M059J (cell line): ENCODE data around the gene SRRD. TPM values are rescaled to one million over a fixed set of nuclear protein-coding genes. Genes with fewer than 3 reads are reported as not detected.

Experiments used
- DNase-seq: peaks from one replicate; pipeline ENCODE4 v3.0.0-alpha.2; 2012; ENCODE audit warnings: low read depth
- total RNA-seq: library from RNA; depleted of rRNA; stranded (reverse); fragments of >200 nt; shearing (Covaris generic); gene quantifications from 2 replicates; pipeline ENCODE4 v1.2.3, GENCODE V29; 2014

SRRD gene
- total RNA-seq, 1 experiment from 2014 or later = 24.0 TPM

GRCh38 chr22:26453812-26454500 is 29.7 kb upstream of the SRRD start:
- DNase-seq = no peak

- DNase-seq = no peak
Measured at GRCh38 chr22:26457661-26458272, 25.9 kb upstream of the SRRD start.

- DNase-seq = no peak
Measured at GRCh38 chr22:26460202-26460601, 23.5 kb upstream of the SRRD start.

- DNase-seq = peak; percentile 25
Measured at GRCh38 chr22:26461188-26461810, 22.4 kb upstream of the SRRD start.

- no peak for DNase-seq
Measured at GRCh38 chr22:26462051-26462450, 21.6 kb upstream of the SRRD start.

- no peak for DNase-seq
Measured at GRCh38 chr22:26462641-26463040, 21.0 kb upstream of the SRRD start.

GRCh38 chr22:26463101-26463661 is 20.5 kb upstream of the SRRD start:
- no peak for DNase-seq

GRCh38 chr22:26463688-26464087 is 20.0 kb upstream of the SRRD start:
- no peak for DNase-seq

- DNase-seq = peak; percentile 64
Measured at GRCh38 chr22:26464312-26464711, 19.4 kb upstream of the SRRD start.

GRCh38 chr22:26466196-26466595 is 17.5 kb upstream of the SRRD start:
- DNase-seq = no peak

- no peak for DNase-seq
Measured at GRCh38 chr22:26470807-26471206, 12.9 kb upstream of the SRRD start.

- peak; percentile 95 for DNase-seq
Measured at GRCh38 chr22:26471522-26471921, 12.2 kb upstream of the SRRD start.

- DNase-seq = peak; percentile 54
Measured at GRCh38 chr22:26474682-26475081, 9.0 kb upstream of the SRRD start.

GRCh38 chr22:26476705-26477340 is 6.9 kb upstream of the SRRD start:
- peak; percentile 50 for DNase-seq

GRCh38 chr22:26477341-26477731 is 6.3 kb upstream of the SRRD start:
- DNase-seq = no peak

- DNase-seq = no peak
Measured at GRCh38 chr22:26479043-26479791, 4.5 kb upstream of the SRRD start.

- DNase-seq = no peak
Measured at GRCh38 chr22:26479792-26480610, 3.7 kb upstream of the SRRD start.

- DNase-seq = no peak
Measured at GRCh38 chr22:26480611-26480932, 3.1 kb upstream of the SRRD start.

GRCh38 chr22:26481112-26481693 is 2.5 kb upstream of the SRRD start:
- no peak for DNase-seq

- no peak for DNase-seq
Measured at GRCh38 chr22:26481694-26482093, 2.0 kb upstream of the SRRD start.

GRCh38 chr22:26482161-26482560 is 1.5 kb upstream of the SRRD start:
- no peak for DNase-seq
